ENCODE measurements around the gene PEPD.

PEPD gene

DNA sequence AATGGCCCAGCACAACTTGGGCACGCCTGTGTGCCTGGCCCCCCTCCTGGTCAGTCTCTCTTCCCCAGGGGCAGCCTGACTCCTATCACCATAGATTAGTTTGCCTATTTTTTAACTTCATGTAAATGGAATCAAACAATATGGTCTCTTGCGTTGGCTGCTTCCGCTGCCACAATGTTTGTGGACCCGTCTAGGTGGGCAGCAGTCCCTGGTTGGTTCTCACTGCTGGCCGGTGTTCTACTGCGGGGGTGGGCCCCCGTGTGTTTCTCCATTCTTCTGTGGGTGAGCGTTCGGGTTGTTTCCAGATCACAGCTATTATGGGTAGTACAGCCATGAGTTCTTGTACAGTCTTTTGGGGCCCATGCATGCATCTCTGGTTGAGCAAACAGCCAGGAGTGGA, 100.8 kb downstream of the PEPD start:
- no peak for DNase-seq (ENCODE audit: low read depth)

- DNase-seq (ENCODE audit: low read depth) = no peak
Observed at GRCh38 chr19:33419788-33420130, 101.8 kb downstream of the PEPD start.

- DNase-seq (ENCODE audit: low read depth) = no peak
Observed at GRCh38 chr19:33418871-33419787, 102.5 kb downstream of the PEPD start.

DNA sequence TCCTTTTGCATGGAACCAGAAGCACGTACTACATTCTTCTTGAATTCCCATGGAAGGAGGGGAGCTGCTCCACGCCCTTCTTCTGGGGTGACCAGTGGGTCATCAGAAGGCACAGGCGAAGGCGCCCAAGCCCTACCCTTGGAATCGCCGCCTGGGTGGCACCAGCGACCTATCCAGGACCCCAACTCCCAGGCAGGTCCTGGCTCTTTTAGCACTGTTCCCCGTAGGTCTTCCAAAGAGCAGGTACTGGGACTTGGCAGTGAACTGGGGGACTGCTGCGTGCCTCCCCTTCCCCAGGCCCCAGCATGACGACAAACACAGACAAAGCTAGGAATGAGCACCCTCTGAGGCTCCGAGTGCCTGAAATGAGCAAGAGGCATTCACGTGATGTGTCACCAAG, 103.1 kb downstream of the PEPD start:
- DNase-seq (ENCODE audit: low read depth) = no peak

- DNase-seq (ENCODE audit: low read depth) = no peak
Observed at GRCh38 chr19:33417751-33418150, 103.8 kb downstream of the PEPD start.

DNA sequence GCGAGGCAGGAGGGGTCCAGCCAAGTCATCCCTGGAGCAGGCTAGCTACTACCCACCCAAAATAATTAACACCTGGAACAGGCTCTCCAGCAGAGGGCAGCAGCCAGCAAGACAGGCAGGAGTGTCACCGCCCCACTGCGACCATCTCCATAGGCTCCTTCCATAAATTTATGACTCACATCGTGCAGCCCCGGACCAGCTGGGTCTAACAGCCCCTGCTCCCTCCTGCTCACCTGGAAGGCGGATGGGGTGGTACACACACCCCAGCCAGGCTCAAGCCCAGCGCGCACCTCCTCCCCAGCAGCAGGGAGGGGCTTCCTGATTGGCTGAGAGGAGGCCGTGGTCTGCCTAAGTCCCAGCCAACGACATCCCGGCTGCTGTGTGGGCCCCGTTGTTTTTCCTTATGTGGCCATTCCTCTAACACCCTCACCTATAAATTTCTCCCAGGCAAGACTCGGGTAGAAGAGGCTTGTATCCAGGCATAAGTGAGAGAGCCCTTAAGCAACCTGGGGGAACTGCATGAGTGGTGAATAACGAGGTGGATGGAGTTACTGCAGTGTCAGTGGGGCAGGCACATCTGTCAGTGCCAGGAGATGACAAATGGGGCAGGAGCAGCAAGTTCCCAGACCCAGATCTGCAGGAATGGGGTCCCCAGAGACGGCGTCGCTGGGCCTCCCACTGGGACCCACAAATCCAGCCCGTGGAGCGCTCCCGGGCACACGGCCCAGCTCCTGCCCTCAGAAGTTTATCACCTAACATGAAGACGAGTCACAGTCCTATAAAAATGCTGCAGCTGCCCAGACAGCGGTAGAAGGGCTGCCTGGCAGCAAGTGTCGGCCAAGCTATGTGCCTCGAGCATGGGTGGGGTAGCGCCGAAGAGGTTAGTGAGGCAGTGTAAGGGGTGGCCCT, 105.0 kb downstream of the PEPD start:
- DNase-seq (ENCODE audit: low read depth) = no peak

GRCh38 chr19:33414667-33415605, 106.7 kb downstream of the PEPD start:
- DNase-seq (ENCODE audit: low read depth) = no peak

DNA sequence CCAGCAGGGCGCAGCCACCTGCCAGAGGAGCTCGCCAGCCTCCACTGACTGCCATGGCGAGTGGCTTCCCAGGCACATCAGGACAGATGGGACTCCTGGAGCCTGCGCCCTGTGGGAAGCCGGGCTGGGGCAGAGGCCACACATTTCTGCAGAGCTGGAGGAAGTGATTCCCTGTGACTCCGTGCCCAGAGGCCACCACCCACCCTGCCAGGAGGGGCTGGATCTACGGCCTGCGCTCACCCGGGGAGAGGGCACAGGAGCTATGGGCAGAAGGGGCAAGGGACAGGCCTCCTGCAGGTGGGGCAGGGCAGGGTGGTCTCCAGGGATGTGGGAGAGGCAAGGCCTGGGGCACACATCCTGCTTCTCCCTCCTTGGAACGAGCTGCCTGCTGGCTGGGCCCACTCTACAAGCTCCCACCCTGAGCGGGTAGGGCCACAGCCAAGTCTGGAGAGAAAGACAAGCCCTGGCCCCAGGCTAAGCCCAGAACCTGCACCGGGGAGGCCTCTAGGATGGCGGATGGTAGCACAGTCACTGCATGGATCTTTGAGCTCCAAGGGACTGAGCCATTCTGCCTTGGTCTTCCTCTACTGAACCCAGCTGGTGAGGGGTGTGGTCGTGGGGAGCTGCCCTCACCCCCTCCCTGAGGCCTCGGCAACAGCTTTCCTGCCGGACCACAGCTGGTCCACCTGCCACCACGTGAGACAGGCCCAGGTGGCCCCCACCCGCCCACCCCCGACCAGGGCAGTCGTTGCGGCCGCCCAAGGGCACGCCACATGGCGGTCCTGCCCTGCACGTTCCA, 107.5 kb downstream of the PEPD start:
- no peak for DNase-seq (ENCODE audit: low read depth)

DNA sequence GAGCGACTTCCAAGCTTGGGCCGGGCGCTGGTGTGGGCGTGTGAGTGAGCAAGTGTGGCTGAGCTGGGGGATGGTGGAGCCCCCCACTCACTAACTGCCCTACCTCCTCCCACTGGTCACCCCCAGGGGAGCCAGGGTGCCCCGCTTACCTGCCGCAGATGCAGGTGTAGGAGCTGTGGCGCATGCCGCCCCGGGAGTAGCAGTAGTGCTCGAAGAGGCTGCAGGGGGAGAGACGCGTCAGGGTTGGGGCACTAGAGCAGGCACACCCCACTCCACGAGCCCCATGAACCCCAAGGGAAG, 108.2 kb downstream of the PEPD start:
- DNase-seq (ENCODE audit: low read depth) = no peak

GRCh38 chr19:33412601-33413425, 108.8 kb downstream of the PEPD start:
- no peak for DNase-seq (ENCODE audit: low read depth)

- no peak for DNase-seq (ENCODE audit: low read depth)
Observed at GRCh38 chr19:33411621-33412180, 109.9 kb downstream of the PEPD start.

- DNase-seq (ENCODE audit: low read depth) = no peak
Observed at GRCh38 chr19:33410915-33411401, 110.6 kb downstream of the PEPD start.

- no peak for DNase-seq (ENCODE audit: low read depth)
Observed at GRCh38 chr19:33409906-33410685, 111.5 kb downstream of the PEPD start.

- DNase-seq (ENCODE audit: low read depth) = no peak
Observed at GRCh38 chr19:33408538-33409434, 112.8 kb downstream of the PEPD start.

- DNase-seq (ENCODE audit: low read depth) = no peak
Observed at GRCh38 chr19:33408116-33408515, 113.5 kb downstream of the PEPD start.

GRCh38 chr19:33407716-33408115, 113.9 kb downstream of the PEPD start:
- DNase-seq (ENCODE audit: low read depth) = no peak

GRCh38 chr19:33407140-33407551, 114.4 kb downstream of the PEPD start:
- no peak for DNase-seq (ENCODE audit: low read depth)

DNA sequence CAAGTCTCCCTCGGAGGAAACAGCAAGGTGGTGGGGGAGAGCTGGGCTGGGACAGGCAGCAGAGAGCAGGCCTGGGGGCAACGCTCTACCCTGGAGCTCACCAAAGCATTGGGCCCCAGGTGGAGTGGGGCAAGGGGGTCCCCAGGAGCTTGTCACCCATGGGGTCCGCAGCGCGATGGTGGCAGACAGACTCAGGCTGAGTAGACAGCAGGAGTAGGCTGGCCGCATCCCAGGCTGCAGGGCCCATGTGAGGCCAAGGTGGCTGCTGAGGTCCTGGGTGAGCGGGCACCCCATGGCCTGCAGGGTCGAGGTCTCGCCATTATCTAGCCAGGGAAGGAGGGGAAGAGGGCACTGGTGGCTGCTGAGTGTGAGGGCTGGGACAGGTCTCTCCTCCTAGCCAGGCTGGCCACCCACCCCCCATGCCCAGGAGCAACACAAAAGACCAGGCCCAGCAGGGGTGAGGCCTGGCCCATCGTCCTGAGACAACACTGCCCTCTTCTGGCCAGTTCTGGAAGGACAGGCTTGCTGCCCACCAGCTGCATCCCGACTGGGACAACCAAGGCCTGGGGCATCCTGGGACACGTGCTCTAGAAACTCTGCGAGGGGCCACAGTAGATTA, 115.0 kb downstream of the PEPD start:
- DNase-seq (ENCODE audit: low read depth) = no peak

Data from HS-5 (cell line).